ENCODE measurements around the gene BCAS4. TPM values are rescaled to one million over a fixed set of nuclear protein-coding genes. Genes with fewer than 3 reads are reported as not detected.

The BCAS4 gene
- total RNA-seq, 2 donors from 2014 or later: 2.9 to 11.4 TPM

GRCh38 chr20:50814438-50815161, 19.7 kb downstream of the BCAS4 start:
- Histone ChIP-seq H3K27me3 (replicated peaks; ENCODE audit: insufficient read depth) (no peaks in the 10 kb centered on the region), H3K4me3 (no peak overlapping the region), H3K36me3 (no peaks in the 10 kb centered on the region), H3K4me1 (replicated peaks) (no peaks in the 10 kb centered on the region), H3K9me3 (no peaks in the 10 kb centered on the region), H3K27ac (no peak overlapping the region)
- intact Hi-C loops (cut with DNase I): no loop called here
- no peak for TF ChIP-seq POLR2AphosphoS5 (IDR thresholded peaks at IDR 0.05)
- no peak for TF ChIP-seq CTCF (IDR thresholded peaks at IDR 0.05)
- no peak for TF ChIP-seq POLR2A (IDR thresholded peaks at IDR 0.05)
- no peak for DNase-seq (ENCODE audit: low spot score)
- 84% methylated on average over 9 of the region's 9 CpGs for WGBS

GRCh38 chr20:50815162-50815989, 20.5 kb downstream of the BCAS4 start:
- intact Hi-C loops (cut with DNase I): no loop called here
- Histone ChIP-seq H3K4me3 (no peak overlapping the region), H3K4me1 (replicated peaks) (no peaks in the 10 kb centered on the region), H3K27me3 (replicated peaks; ENCODE audit: insufficient read depth) (no peaks in the 10 kb centered on the region), H3K9me3 (no peaks in the 10 kb centered on the region), H3K27ac (peak overlapping the region; percentile 41 to 44), H3K36me3 (no peaks in the 10 kb centered on the region)
- no peak for DNase-seq (ENCODE audit: low spot score)
- TF ChIP-seq POLR2A (IDR thresholded peaks at IDR 0.05): no peak
- TF ChIP-seq POLR2AphosphoS5 (IDR thresholded peaks at IDR 0.05): peak; percentile 38
- TF ChIP-seq CTCF (IDR thresholded peaks at IDR 0.05): no peak
- WGBS: 41% methylated on average over 15 of the region's 15 CpGs

GRCh38 chr20:50817776-50818172, 22.9 kb downstream of the BCAS4 start:
- Histone ChIP-seq H3K4me3 (no peak overlapping the region), H3K36me3 (no peaks in the 10 kb centered on the region), H3K4me1 (replicated peaks) (no peaks in the 10 kb centered on the region), H3K9me3 (no peaks in the 10 kb centered on the region), H3K27me3 (replicated peaks; ENCODE audit: insufficient read depth) (no peaks in the 10 kb centered on the region), H3K27ac (peak overlapping the region in 1 of 2 donors; percentile 51)
- intact Hi-C loops (cut with DNase I): loop anchor here (1.0 kb wide), 1 partner anchor 112 kb away; no protein-coding TSS in a partner anchor
- DNase-seq (ENCODE audit: low spot score): no peak
- whole genome bisulfite sequencing: 65% methylated on average over 10 of the region's 10 CpGs
- TF ChIP-seq POLR2A (IDR thresholded peaks at IDR 0.05) (no peak), CTCF (IDR thresholded peaks at IDR 0.05) (no peak), POLR2AphosphoS5 (IDR thresholded peaks at IDR 0.05) (no peak)

- TF ChIP-seq CTCF (IDR thresholded peaks at IDR 0.05): no peak
- TF ChIP-seq POLR2A (IDR thresholded peaks at IDR 0.05): no peak
- no peak for TF ChIP-seq POLR2AphosphoS5 (IDR thresholded peaks at IDR 0.05)
- intact Hi-C loops (cut with DNase I): no loop called here
- Histone ChIP-seq H3K27ac (no peak overlapping the region), H3K36me3 (no peaks in the 10 kb centered on the region), H3K27me3 (replicated peaks; ENCODE audit: insufficient read depth) (no peaks in the 10 kb centered on the region), H3K9me3 (no peaks in the 10 kb centered on the region), H3K4me3 (no peak overlapping the region), H3K4me1 (replicated peaks) (peaks cover 7% of the 10 kb centered on the region)
- 92% methylated on average over 8 of the region's 8 CpGs for WGBS
- no peak for DNase-seq (ENCODE audit: low spot score)
Observed at GRCh38 chr20:50819349-50819748, 24.5 kb downstream of the BCAS4 start.

All from prostate gland (tissue), 2 donors.